Neural progenitor cell (in vitro differentiated cells): Measurements from ENCODE around the gene HMOX1. TPM values are rescaled to one million over a fixed set of nuclear protein-coding genes. Genes with fewer than 3 reads are reported as not detected.

Experiments used
- DNase-seq: peaks from one replicate; pipeline ENCODE4 v3.0.0-alpha.2; 2016; ENCODE audit warnings: low spot score
- H2AFZ ChIP-seq: fragments of 200-600 bp; sonication (generic); replicated peaks from 2 replicates; pipeline ENCODE4 v1.6.1; 2016; ENCODE audit warnings: antibody characterized with exemption
- H3F3A ChIP-seq: fragments of 200-600 bp; sonication (generic); 2 replicates; pipeline ENCODE4 v1.6.1; 2016; ENCODE audit warnings: antibody characterized with exemption, low read depth
- H3K27ac ChIP-seq: fragments of 200-600 bp; sonication (generic); 2 replicates; pipeline ENCODE4 v1.5.1; 2016; ENCODE audit warnings: mild to moderate bottlenecking
- H3K27me3 ChIP-seq: fragments of 200-600 bp; sonication (generic); 2 replicates; pipeline ENCODE4 v1.6.1; 2016; ENCODE audit warnings: mild to moderate bottlenecking, moderate library complexity
- H3K36me3 ChIP-seq: fragments of 200-600 bp; sonication (generic); 2 replicates; pipeline ENCODE4 v1.5.1; 2016
- H3K4me1 ChIP-seq: fragments of 200-600 bp; sonication (generic); 2 replicates; pipeline ENCODE4 v1.6.1; 2016; ENCODE audit warnings: mixed run types
- H3K4me2 ChIP-seq: fragments of 200-600 bp; sonication (generic); 2 replicates; pipeline ENCODE4 v1.6.1; 2016
- H3K4me3 ChIP-seq: fragments of 200-600 bp; sonication (generic); 2 replicates; pipeline ENCODE4 v1.5.1; 2016
- H3K79me2 ChIP-seq: fragments of 200-600 bp; sonication (generic); 2 replicates; pipeline ENCODE4 v1.6.1; 2016; ENCODE audit warnings: low read depth
- H3K9ac ChIP-seq: fragments of 200-600 bp; sonication (generic); 2 replicates; pipeline ENCODE4 v1.6.1; 2016
- H3K9me3 ChIP-seq: fragments of 200-600 bp; sonication (generic); 2 replicates; pipeline ENCODE4 v1.5.1; 2016; ENCODE audit warnings: low read depth
- H4K20me1 ChIP-seq: fragments of 200-600 bp; sonication (generic); 2 replicates; pipeline ENCODE4 v1.6.1; 2016; ENCODE audit warnings: low read depth
- H3K27ac Mint-ChIP-seq: 3 replicates; pipeline ENCODE4 v1.8.0; 2021; ENCODE audit warnings: mixed read lengths
- H3K27me3 Mint-ChIP-seq: 2 replicates; pipeline ENCODE4 v1.8.0; 2022; ENCODE audit warnings: low read depth, mild to moderate bottlenecking, inconsistent platforms, moderate library complexity, mixed read lengths; ENCODE audit not compliant: insufficient read depth
- H3K36me3 Mint-ChIP-seq: 3 replicates; pipeline ENCODE4 v1.8.0; 2021; ENCODE audit warnings: mixed read lengths
- H3K4me1 Mint-ChIP-seq: 3 replicates; pipeline ENCODE4 v1.8.0; 2021; ENCODE audit warnings: mixed read lengths
- H3K4me3 Mint-ChIP-seq: 3 replicates; pipeline ENCODE4 v1.8.0; 2021; ENCODE audit warnings: mild to moderate bottlenecking, moderate library complexity, mixed read lengths
- H3K9me3 Mint-ChIP-seq: 3 replicates; pipeline ENCODE4 v1.8.0; 2020; ENCODE audit warnings: mixed read lengths
- EZH2 ChIP-seq: fragments of 200-600 bp; sonication (generic); IDR thresholded peaks from 2 replicates; pipeline ENCODE4 v1.6.1; 2017; ENCODE audit warnings: antibody characterized with exemption, mild to moderate bottlenecking, moderate library complexity
- EZH2phosphoT487 ChIP-seq: fragments of 200-600 bp; sonication (generic); IDR thresholded peaks from 2 replicates; pipeline ENCODE4 v1.6.1; 2017; ENCODE audit warnings: antibody characterized with exemption
- total RNA-seq: library from RNA; depleted of rRNA; stranded (reverse); fragments of >200 nt; gene quantifications from 2 replicates; pipeline ENCODE4 v1.2.3, GENCODE V29; 2015; ENCODE audit warnings: low replicate concordance
- TF ChIP-seq, protein P1 (sequence below): fragments of 200-600 bp; sonication (generic); IDR thresholded peaks from 2 replicates; pipeline ENCODE4 v1.5.1; 2017; ENCODE audit warnings: antibody characterized with exemption, mild to moderate bottlenecking

The HMOX1 gene
- total RNA-seq, 1 donor from 2014 or later = 2.4 TPM

DNA sequence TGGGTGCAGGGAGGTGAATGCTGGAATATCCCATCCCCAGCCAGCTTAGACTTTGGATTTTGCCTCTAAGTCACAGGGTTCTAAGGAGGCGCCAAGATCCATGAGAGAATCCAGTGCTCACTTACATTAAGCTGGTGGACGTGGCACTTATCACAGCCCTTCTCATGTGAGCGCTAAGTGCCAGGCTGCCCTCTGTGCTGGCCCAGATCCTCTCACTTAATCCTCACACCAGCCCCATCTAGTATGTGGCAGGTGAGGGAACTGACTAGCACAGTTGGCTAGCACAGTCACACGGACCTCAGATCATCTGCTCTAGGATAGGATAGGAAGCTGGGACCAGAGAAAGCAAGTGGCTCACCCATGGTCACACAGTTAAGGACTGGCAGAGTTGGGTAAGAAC lies 3.6 kb downstream of the HMOX1 start:
- H3K36me3 ChIP-seq = no peaks in the 10 kb centered on the region
- no peak overlapping the region for H2AFZ ChIP-seq
- no peaks in the 10 kb centered on the region for H4K20me1 ChIP-seq
- Mint-ChIP-seq H3K36me3 (no peaks in the 10 kb centered on the region), H3K4me1 (peaks cover 21% of the 10 kb centered on the region), H3K4me3 (no peak overlapping the region), H3K27me3 (peaks cover 23% of the 10 kb centered on the region), H3K9me3 (no peaks in the 10 kb centered on the region), H3K27ac (no peak overlapping the region)
- H3K4me3 ChIP-seq = no peak overlapping the region
- no peaks in the 10 kb centered on the region for H3K79me2 ChIP-seq
- H3K27ac ChIP-seq = no peak overlapping the region
- no peak for DNase-seq
- peaks cover 12% of the 10 kb centered on the region for H3K27me3 ChIP-seq
- H3K4me1 ChIP-seq = peaks cover 16% of the 10 kb centered on the region
- H3K9ac ChIP-seq = no peak overlapping the region
- TF ChIP-seq EZH2phosphoT487 (no peak), EZH2 (no peak)
- TF ChIP-seq, protein P1, sequence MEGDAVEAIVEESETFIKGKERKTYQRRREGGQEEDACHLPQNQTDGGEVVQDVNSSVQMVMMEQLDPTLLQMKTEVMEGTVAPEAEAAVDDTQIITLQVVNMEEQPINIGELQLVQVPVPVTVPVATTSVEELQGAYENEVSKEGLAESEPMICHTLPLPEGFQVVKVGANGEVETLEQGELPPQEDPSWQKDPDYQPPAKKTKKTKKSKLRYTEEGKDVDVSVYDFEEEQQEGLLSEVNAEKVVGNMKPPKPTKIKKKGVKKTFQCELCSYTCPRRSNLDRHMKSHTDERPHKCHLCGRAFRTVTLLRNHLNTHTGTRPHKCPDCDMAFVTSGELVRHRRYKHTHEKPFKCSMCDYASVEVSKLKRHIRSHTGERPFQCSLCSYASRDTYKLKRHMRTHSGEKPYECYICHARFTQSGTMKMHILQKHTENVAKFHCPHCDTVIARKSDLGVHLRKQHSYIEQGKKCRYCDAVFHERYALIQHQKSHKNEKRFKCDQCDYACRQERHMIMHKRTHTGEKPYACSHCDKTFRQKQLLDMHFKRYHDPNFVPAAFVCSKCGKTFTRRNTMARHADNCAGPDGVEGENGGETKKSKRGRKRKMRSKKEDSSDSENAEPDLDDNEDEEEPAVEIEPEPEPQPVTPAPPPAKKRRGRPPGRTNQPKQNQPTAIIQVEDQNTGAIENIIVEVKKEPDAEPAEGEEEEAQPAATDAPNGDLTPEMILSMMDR = no peak
- H3K9me3 ChIP-seq = no peaks in the 10 kb centered on the region
- H3K4me2 ChIP-seq = no peak overlapping the region
- peaks cover 29% of the 10 kb centered on the region for H3F3A ChIP-seq

DNA sequence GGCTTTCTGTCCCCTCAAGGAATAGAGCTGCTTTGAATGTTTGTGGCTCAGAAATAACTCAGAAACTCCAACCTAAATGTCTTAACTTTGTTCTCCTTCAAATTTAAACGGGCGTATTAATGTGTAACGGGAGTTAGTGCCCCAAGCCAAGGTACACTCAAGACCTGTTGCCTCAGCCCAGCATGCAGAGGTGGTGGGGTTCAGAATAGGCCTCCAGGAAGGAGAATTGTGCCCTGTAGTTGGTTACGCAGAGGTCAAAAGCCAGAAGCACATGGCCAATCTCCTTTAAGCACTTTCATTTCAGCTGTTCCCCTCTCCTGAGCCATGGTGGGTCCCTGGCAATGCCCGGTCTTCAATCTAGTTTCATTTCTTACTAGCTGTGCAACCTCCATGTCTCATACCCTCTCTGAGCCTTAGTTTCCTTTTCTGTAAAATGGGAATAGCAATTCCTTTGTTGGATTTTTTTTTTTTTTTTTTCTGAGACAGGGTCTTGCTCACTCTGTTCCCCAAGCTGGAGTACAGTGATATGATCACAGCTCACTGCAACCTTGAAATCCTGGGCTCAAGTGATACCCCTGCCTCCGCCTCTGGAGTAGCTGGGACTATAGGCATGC lies 4.2 kb downstream of the HMOX1 start:
- no peaks in the 10 kb centered on the region for H3K79me2 ChIP-seq
- H3K9me3 Mint-ChIP-seq = no peaks in the 10 kb centered on the region
- peaks cover 17% of the 10 kb centered on the region for H3K4me1 Mint-ChIP-seq
- no peak overlapping the region for H3K27ac ChIP-seq
- TF ChIP-seq, protein P1 = no peak
- TF ChIP-seq EZH2 (no peak), EZH2phosphoT487 (no peak)
- no peak overlapping the region for H3K4me2 ChIP-seq
- H2AFZ ChIP-seq = no peak overlapping the region
- DNase-seq = no peak
- H4K20me1 ChIP-seq = no peaks in the 10 kb centered on the region
- peaks cover 12% of the 10 kb centered on the region for H3K27me3 ChIP-seq
- H3F3A ChIP-seq = peaks cover 25% of the 10 kb centered on the region
- peak overlapping the region; percentile 19 for H3K4me3 Mint-ChIP-seq
- no peaks in the 10 kb centered on the region for H3K9me3 ChIP-seq
- no peaks in the 10 kb centered on the region for H3K36me3 Mint-ChIP-seq
- H3K9ac ChIP-seq = no peak overlapping the region
- no peak overlapping the region for H3K4me3 ChIP-seq
- peaks cover 19% of the 10 kb centered on the region for H3K27me3 Mint-ChIP-seq
- H3K4me1 ChIP-seq = peaks cover 16% of the 10 kb centered on the region
- H3K36me3 ChIP-seq = no peaks in the 10 kb centered on the region
- peak overlapping the region; percentile 30 for H3K27ac Mint-ChIP-seq

DNA sequence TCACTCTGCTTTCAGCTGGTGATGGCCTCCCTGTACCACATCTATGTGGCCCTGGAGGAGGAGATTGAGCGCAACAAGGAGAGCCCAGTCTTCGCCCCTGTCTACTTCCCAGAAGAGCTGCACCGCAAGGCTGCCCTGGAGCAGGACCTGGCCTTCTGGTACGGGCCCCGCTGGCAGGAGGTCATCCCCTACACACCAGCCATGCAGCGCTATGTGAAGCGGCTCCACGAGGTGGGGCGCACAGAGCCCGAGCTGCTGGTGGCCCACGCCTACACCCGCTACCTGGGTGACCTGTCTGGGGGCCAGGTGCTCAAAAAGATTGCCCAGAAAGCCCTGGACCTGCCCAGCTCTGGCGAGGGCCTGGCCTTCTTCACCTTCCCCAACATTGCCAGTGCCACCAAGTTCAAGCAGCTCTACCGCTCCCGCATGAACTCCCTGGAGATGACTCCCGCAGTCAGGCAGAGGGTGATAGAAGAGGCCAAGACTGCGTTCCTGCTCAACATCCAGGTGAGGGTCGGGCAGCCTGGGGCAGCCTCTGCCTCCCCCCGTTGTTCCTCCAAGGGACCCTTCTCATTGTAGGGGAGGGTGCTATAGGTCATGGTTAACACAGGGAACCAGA lies 5.9 kb downstream of the HMOX1 start:
- H3K4me3 Mint-ChIP-seq = no peak overlapping the region
- H3K27me3 Mint-ChIP-seq = peaks cover 17% of the 10 kb centered on the region
- Histone ChIP-seq H3K9ac (no peak overlapping the region), H3F3A (peaks cover 20% of the 10 kb centered on the region), H3K4me2 (no peak overlapping the region), H2AFZ (no peak overlapping the region), H3K36me3 (no peaks in the 10 kb centered on the region), H3K27ac (peak overlapping the region; percentile 70), H3K4me3 (no peak overlapping the region), H3K79me2 (no peaks in the 10 kb centered on the region), H3K27me3 (peaks cover 4% of the 10 kb centered on the region), H3K9me3 (no peaks in the 10 kb centered on the region), H4K20me1 (no peaks in the 10 kb centered on the region), H3K4me1 (peaks cover 11% of the 10 kb centered on the region)
- no peaks in the 10 kb centered on the region for H3K36me3 Mint-ChIP-seq
- H3K27ac Mint-ChIP-seq = no peak overlapping the region
- TF ChIP-seq EZH2phosphoT487 (no peak), EZH2 (no peak)
- TF ChIP-seq, protein P1 = no peak
- H3K4me1 Mint-ChIP-seq = peaks cover 10% of the 10 kb centered on the region
- H3K9me3 Mint-ChIP-seq = no peaks in the 10 kb centered on the region
- no peak for DNase-seq
